NK-92 (cell line): ENCODE results near the gene GRHL1.

Experiments
- DNase-seq: peaks from one replicate; lab custom pipeline; 2025; ENCODE audit not compliant: unreplicated experiment; lab: John Stamatoyannopoulos, UW

GRHL1 gene

GRCh38 chr2:9992427-9993187 lies 41.1 kb downstream of the GRHL1 start:
- DNase-seq: no peak

DNA sequence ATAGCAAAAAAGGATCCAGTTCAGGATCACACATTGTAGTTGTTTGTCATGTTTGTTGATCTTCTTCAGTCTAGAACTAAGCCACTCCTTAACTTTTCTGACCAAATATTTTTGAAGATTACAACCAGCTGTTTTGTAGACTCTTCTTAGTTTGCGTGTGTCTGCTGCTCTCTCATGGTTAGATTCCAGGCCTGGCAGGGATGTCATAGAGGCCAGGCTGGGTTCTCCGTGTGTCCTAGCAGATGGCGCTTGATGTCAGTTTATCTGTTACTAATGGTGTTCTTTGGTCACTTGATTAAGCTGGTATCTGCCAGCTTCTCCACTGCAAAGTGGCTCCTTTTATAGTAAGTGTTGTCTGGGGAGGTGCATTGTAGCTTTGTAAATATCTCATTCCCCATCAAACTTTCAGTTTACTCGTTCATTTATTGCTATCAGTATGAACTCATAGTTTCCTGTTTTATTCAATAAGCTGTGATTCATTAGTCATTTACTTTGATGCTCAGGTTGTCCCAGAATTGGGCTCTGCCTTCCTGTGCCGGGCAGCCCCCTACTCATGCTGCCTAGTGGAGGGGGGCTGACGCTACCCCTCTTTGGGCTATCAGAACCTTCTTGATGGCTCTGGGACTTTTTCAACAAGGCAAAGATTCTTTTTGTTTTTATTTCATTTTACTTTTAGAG lies 42.1 kb downstream of the GRHL1 start:
- DNase-seq: no peak

- no peak for DNase-seq
Observed at GRCh38 chr2:9994462-9994861, 43.0 kb downstream of the GRHL1 start.

GRCh38 chr2:9995059-9995458 lies 43.6 kb downstream of the GRHL1 start:
- no peak for DNase-seq

DNA sequence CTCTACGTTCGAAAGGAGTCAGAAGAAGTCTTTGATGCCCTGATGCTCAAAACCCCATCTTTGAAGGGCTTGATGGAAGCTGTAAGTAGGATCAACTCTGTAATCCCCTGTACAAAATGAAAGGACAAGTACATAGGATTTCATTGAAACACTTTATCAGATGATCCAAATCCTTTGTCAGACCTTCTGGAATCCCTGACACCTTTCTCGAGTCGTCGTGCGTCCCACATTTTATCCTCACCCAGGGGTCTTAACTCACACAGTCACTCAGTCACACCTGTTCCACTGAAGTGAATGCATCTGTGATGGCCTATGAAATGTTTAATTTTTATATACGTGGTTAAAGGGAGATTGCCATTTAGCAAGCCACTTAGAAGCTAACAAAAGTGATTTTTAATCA lies 44.8 kb downstream of the GRHL1 start:
- no peak for DNase-seq

DNA sequence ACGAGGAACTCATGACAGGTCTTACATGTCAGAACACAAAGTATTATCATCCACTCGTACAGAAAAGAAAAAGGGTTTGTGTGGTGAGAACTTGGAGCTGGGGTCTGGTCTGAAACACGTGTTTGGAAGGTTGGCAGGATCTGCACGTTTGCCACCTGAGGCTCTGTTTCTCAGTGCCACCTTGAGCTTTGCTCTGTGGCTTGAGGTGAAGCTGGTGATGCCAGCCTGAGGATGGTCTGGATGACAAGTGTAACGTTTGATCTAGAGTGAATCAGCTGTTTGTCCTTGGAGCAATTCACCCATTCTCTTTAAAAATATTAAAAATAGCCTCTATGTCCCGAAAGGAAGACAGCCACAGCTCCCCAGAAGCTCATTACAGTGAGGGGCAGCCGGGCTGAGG lies 46.4 kb downstream of the GRHL1 start:
- DNase-seq: no peak

DNA sequence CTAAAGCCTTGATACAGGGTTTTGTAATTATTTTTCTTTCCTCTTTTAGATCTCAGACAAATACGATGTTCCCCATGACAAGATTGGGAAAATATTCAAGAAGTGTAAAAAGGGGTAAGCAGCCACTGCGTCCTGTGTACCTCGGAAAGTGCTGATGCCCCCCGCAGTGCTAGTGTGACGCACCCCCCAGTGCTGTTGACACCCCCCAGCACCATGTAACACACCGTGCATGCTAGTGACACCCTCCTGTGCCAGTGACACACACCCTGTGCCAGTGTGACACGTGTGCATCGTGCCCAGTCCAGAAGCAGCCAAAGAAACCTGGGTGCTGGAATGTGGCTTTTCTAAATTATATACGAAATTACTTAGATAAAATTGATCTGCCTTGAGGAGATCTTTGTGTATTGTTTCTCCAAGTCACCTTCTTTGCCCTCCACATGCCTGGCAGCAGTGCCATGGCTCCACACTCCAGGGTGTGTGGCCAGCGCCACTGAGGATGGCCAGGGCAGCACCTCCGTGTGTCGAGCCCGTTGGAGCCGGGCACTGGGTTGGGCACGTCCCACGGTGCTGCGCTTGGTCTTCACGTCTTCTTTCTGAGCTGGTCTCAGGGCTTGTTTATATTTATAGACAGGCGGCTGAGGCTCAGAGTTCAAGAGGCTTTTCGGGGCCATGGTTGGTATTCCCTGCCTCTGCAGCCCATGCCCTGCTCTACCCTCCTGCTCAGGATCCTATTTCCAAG lies 47.6 kb downstream of the GRHL1 start:
- no peak for DNase-seq

DNA sequence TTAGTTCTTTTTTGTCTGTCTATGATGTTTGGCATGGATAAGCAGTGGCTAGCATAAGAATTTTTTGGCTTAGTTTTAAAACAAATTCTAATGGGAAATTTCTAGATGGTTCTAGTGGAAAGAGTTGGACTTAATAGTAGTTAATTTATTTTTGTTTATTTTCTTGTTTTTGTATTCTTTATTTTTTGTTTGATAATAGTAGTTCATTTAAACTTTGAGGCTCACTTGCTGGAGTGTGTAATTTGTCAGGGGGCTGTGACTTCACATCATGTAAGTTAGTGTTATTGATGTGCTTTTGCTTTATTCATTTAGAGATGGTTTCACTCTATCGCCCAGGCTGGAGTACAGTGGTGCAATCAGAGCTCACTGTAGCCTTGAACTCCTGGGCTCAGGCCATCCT lies 48.2 kb downstream of the GRHL1 start:
- DNase-seq: no peak

DNA sequence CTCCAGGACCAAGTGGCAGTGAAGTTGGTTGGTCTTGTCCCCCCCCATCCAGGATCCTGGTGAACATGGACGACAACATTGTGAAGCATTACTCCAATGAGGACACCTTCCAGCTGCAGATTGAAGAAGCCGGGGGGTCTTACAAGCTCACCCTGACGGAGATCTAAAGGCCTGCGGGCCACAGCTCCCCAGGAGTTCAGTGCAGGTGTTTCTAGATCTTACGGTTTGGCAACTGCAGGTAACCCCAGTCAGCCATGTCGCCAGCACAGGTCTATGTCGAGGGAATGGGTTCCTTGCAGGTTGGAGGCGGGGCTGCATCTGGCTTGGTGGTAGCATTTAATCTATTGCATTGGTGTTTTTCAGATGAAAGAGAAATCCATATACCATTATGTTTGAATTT lies 49.0 kb downstream of the GRHL1 start:
- DNase-seq: no peak

DNA sequence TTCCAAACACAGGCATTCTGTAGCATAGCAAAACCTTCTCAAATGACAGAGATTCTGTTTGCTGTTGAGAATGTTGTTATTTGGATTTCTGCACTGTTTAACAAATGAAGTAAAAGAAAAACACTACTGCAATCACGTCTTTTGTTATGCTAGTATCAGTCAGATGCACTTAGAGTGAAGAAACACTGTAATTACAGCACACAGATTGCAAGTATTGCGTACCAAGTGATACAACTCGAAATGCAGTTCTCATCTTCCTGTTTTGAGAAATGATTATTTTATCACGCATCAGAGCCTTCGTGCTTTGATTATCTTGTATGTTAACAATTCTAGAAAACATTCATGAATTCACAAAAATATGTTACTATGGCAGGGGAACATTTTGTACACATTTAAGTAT lies 50.1 kb downstream of the GRHL1 start:
- no peak for DNase-seq

GRCh38 chr2:10002109-10002508 lies 50.6 kb downstream of the GRHL1 start:
- no peak for DNase-seq

DNA sequence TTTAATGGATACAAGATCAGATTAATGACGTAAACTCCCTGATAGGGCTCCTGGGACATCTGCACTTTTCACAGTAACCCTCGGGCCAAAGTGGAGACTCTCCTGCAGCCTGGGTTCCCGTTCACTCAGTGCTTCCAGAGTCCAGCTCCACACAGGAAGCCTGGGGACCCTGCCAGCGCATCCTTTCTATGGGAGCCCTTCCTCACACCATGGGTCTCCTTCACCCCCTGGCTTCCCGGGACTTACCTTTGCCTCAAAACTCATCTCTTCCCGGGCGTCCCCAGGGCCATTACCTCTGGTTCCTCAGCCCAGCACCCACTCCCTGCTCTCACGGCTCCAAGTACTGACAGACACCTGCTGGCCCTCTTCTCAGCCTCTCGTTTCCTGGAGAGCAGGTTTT lies 51.2 kb downstream of the GRHL1 start:
- no peak for DNase-seq

DNA sequence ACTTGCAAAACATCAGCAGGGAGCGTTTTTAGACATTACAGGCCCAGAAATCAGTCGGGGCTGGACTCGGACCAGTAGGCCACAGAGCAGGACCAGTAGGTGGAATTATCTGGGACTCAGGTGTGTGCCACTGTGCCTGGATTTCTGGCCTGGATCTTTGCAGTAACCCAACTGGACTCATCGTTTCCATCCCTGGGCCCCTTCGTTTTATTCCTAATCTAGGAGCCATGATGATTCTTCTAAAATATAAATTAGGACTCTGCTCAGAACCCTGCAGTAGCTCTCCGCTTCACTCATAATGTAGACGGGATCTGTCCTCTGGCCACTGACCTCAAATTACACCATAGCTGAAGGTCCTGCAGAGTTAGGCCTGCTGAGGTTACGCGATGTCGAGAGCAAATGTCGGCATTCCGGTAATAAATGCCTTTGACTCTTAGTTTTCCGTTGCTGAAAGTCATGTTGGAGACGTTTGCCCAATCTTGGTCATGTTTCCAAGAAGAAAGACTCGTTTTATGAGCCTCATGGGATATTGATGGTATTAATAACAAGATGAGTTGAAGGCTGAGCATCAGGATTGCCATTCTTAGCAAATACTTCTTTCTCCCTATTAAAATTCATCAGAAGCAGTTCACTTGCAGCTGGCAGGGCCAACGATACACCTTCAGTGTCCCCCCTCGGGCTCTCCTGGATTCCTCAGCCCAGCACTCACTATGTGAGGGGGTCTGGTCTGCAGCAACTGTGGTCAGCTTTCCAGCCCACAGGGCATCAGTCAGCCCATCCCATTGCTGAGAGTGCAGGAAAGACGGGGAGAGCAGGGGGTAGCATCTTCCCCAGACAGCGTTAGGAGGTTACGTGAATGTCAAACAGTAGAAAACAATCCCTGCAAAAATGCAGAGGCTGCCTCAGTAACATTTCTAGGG lies 52.0 kb downstream of the GRHL1 start:
- no peak for DNase-seq

DNA sequence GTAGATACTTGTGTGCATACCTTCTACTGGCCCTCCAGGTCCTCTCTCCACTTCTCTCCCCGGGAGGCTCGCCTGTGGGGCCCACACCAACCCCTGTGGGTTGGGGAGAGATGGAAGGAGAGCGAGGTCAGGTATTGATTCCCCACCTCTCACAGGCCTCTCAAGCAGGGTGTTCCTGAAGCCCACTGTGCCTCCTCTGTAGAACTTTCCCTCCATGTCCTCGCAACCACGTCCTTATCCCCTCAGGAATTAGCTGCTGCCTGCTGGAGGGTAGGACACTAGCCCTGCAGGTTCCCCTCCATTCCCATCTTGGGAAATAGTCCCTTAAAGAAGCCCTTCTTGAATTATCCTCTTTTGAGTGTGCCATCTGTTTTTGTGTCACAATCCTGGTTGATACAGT lies 52.9 kb downstream of the GRHL1 start:
- no peak for DNase-seq

GRCh38 chr2:10004836-10005235 lies 53.3 kb downstream of the GRHL1 start:
- DNase-seq: no peak

GRCh38 chr2:10005461-10006235 lies 54.2 kb downstream of the GRHL1 start:
- DNase-seq: no peak

- DNase-seq: no peak
Observed at GRCh38 chr2:10006236-10007161, 55.0 kb downstream of the GRHL1 start.

- DNase-seq: no peak
Observed at GRCh38 chr2:10007435-10007834, 55.9 kb downstream of the GRHL1 start.
